GM19025 (cell line): ENCODE data around the gene GNE.
A peak's percentile ranks its signal among the peaks of the same experiment; 100 is the strongest.
"Not testable (repeated sequence)": the region's sequence is repeated elsewhere in the genome, so short reads cannot be mapped to it uniquely, and the experiment has no call there.

Source experiments
- ATAC-seq: cut with Tn5 transposase; IDR thresholded peaks from one replicate; pipeline ENCODE4 v1.9.1; 2021; ENCODE audit warnings: mild to moderate bottlenecking, low read depth, moderate library complexity; ENCODE audit not compliant: unreplicated experiment

The GNE gene

GRCh38 chr9:36211510-36211909 is 46.7 kb downstream of the GNE start:
- ATAC-seq: no peak

- no peak for ATAC-seq
Measured at GRCh38 chr9:36210722-36211121, 47.5 kb downstream of the GNE start.

GRCh38 chr9:36208521-36209253 is 49.6 kb downstream of the GNE start:
- ATAC-seq: no peak

DNA sequence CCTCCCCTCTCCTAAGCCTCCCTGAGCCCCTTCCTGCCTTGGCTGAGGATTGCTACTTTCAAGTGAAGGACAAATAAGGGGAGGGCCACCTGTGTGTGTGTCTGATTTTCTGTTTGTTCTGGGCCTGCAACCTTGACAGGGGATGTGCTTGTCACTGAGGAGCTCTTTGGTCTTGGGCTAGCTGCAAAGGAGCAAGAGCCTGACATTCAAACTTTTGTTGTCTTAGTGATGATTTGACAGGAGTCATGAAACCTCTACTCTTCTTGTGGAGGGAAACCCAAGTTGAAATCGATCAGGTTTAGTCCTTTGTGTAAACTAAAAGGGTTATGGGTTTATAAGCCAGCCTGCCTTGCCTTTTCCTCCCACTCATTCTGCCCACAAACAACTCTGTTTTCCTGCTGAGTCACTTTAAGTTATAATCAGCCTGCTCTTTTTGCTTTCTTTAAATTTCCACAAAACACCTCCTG is 50.7 kb downstream of the GNE start:
- ATAC-seq: no peak

GRCh38 chr9:36207016-36207415 is 51.2 kb downstream of the GNE start:
- no peak for ATAC-seq

DNA sequence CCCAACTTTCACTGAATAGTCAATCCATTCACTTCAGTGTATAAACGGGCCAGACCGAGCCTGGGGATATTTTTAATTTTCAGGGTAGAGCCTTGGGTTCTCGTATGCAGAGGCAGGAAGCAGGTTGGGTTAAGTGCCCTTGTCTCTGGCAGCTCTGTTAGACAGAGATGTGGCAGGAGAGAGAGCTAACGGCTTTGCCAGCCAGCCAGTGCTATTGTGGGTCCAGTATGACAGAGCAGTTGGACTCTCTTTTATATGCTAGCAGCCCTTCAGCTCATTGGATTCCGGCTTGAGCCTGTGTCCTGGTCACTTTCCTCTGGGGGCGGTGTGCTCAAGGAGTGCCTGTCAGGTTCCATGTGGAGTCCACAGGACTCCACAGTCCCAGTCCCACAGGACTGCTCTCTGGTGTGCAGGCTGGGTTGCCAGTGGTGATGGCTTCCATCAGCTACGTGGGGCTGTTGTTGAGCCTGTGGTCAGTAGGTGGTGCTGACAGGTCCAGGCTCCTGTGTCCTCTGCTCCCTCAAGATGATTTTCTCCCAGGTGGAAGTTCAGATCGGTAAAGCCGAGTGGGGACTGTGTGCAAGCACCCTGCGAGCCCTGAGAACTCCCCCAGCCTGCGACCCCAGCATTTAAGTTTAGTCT is 53.2 kb downstream of the GNE start:
- no peak for ATAC-seq

- no peak for ATAC-seq
Measured at GRCh38 chr9:36194326-36195000, 63.8 kb downstream of the GNE start.

GRCh38 chr9:36193023-36193422 is 65.2 kb downstream of the GNE start:
- no peak for ATAC-seq

DNA sequence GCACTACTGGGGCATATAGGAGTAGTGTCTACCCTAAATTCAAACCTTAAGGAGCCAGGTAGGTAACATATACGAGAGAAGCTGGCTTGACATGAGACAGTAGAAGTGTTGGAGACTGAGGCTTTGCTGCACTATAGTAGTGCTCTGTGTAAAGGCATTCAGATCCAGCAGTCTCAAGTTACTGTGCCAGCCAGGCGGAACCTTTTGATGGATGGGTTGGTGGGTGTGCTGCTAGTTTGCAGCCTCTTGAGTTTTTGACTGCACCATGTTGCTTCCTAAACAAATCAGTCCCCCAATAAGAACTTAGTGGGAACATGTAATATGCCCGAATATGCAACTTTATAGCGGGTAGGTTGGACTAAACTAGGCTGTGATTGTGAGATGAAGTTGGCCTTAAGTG is 66.1 kb downstream of the GNE start:
- ATAC-seq: no peak

DNA sequence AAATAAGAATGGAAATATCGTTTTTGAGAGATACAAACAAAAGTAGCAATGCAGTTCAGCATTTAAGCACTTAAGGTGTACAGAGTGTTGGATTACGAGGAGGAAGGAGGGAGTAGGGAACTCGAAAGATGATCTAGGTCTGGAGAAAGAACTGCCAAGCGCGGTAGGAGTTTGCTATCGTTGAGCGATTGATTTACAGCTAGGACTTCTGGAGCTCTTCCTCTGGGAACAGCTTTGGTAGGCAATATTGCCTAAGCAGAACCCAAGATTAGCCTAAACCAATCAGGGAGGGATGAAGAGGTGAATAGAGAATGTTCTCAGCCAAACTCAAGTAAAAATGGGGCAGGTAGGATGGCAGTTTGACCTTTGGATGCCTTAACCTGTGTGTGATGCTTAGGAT is 66.6 kb downstream of the GNE start:
- no peak for ATAC-seq

DNA sequence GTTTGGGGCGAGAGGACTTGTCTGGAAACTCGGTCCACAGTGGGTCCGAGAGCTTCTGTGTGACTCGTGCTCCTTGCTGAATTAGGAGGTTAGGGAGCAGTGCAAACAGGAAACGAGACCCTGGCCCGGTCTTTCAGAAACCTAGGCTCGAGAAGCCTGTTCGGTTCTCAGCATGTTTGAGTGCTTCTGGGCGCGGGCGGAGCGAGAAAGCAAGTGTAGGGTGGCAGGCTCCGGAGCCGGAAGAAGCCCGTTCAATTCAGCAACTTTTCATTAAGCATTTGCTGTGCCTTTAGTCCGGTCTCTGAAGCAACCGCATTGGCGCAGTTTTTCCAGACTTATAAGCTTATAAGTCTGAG is 67.0 kb downstream of the GNE start:
- no peak for ATAC-seq

DNA sequence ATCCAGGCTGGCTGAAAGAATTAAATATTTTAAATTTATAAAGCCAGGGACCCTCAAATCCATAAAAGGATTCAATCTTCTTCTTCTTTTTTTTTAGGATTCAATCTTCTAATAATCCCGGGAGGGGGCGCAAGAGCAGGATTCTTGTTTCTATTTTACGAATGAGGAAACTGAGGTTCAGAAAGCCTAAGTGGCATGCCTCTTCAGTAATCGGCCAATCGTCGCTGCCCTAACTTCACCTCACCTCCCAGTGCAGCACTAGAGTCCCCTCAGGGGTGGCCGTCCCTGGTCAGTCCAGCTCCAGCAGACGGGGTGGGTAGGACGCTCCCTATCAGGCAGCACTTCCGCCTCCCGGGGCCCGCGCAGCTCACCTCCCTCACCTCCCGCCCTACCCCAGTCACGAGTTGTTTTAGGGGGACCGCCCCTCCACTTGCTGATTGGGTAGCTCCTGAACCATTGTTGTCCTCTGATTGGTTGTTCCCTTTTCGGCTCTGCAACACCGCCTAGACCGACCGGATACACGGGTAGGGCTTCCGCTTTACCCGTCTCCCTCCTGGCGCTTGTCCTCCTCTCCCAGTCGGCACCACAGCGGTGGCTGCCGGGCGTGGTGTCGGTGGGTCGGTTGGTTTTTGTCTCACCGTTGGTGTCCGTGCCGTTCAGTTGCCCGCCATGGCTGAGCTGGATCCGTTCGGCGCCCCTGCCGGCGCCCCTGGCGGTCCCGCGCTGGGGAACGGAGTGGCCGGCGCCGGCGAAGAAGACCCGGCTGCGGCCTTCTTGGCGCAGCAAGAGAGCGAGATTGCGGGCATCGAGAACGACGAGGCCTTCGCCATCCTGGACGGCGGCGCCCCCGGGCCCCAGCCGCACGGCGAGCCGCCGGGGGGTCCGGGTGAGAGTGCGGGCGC is 67.6 kb downstream of the GNE start, which contains the start of gene CLTA:
TSS of gene CLTA (plus strand) at position 534 of the 902 bp plus-strand sequence. CDS start at position 670, 136 bp downstream.
- peak; percentile 97 for ATAC-seq

DNA sequence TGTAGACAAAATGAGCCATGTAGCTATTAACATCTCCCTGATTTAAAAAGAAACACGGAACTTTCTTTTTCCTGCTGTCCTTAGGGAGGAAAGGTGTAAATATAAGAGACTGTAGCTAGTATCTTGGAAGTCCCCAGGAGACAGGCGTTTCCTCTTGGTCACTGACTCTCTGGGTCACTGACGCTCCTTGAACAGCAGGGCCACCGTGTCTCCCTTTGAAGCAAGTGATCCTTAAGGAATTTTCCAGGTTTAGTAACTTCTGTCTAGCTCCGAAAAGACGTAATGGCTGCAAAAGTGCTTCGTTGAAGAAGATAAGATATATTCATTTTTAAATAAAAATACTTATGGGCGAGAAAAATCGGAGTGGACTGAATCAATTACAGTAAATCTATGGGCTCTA is 68.3 kb downstream of the GNE start:
- no peak for ATAC-seq

DNA sequence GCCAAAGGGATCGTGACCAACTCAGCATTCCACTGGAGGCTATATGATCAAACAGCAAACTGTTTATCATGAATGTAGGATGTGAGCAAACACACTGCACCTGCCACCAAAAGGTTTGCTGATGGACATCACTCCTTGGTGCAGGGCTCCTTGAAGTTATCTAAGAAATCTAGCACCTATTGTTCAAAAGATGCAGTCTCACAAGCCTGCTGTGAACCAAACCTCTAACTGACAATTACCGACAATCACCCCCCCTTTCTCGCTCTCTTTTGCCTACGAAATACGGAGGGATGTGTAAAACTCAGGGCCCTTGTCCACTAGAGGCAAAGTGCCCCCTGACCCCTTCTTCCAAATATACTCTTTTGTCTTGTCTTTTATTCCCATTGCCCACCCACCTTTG is 70.0 kb downstream of the GNE start:
- ATAC-seq: no peak

GRCh38 chr9:36187414-36187813 is 70.8 kb downstream of the GNE start:
- ATAC-seq: no peak

DNA sequence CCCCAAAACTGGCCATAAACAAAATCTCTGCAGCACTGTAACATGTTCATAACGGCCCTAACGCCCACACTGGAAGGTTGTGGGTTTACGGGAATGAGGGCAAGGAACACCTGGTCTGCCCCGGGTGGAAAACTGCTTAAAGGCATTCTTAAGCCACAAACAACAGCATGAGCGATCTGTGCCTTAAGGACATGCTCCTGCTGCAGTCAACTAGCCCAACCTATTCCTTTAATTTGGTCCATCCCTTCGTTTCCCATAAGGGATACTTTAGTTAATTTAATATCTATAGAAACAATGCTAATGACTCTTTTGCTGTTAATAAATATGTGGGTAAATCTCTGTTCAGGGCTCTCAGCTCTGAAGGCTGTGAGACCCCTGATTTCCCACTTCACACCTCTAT is 78.0 kb downstream of the GNE start:
- not testable (repeated sequence) for ATAC-seq

DNA sequence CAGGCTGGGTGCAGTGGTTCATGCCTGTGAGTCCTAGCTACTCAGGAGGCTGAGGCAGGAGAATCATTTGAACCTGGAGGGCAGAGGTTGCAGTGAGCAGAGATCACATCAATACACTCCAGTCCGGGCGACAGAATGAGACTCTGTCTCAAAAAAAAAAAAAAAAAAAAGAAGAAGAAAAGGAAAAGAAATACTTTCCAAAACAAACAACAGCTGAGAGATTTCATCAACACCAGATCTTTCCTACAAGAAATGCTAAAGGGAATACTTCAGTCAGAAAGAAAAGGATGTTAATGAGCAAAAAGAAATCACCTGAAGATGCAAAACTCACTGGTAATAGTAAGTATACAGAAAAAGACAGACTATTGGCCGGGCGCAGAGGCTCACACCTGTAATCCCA is 80.7 kb downstream of the GNE start:
- ATAC-seq: no peak

- not testable (repeated sequence) for ATAC-seq
Measured at GRCh38 chr9:36176496-36176895, 81.8 kb downstream of the GNE start.

- not testable (repeated sequence) for ATAC-seq
Measured at GRCh38 chr9:36175209-36175608, 83.0 kb downstream of the GNE start.

- ATAC-seq: no peak
Measured at GRCh38 chr9:36174731-36175130, 83.5 kb downstream of the GNE start.

- no peak for ATAC-seq
Measured at GRCh38 chr9:36174271-36174670, 84.0 kb downstream of the GNE start.
